GM12891 (cell line): ENCODE measurements around the gene ZNF275. TPM values are rescaled to one million over a fixed set of nuclear protein-coding genes. Genes with fewer than 3 reads are reported as not detected.
A peak's percentile ranks its signal among the peaks of the same experiment; 100 is the strongest.
"Not testable (repeated sequence)": the region's sequence is repeated elsewhere in the genome, so short reads cannot be mapped to it uniquely, and the experiment has no call there.

ENCODE experiments used
- DNase-seq: peaks from one replicate; pipeline ENCODE4 v3.0.0; 2011; ENCODE audit warnings: low spot score; ENCODE audit not compliant: insufficient read length
- FAIRE-seq: peaks from 2 replicates; lab custom pipeline; 2011; peaks lifted over from hg19 to GRCh38; lab: Jason Lieb, UNC
- PAX5 ChIP-seq: IDR thresholded peaks from 2 replicates; pipeline ENCODE4 v1.6.1; 2011; ENCODE audit warnings: low read length, moderate library complexity, mild to moderate bottlenecking; ENCODE audit not compliant: insufficient read depth, severe bottlenecking
- POLR2A ChIP-seq: IDR thresholded peaks from 2 replicates; pipeline ENCODE4 v1.6.1; 2011; ENCODE audit warnings: low read depth, low read length, control low read depth
- POLR2AphosphoS5 ChIP-seq: IDR thresholded peaks from 2 replicates; pipeline ENCODE4 v1.6.1; 2011; ENCODE audit warnings: low read depth, low read length, control low read depth
- POU2F2 ChIP-seq: IDR thresholded peaks from 2 replicates; pipeline ENCODE4 v1.6.1; 2011; ENCODE audit warnings: low read depth, mild to moderate bottlenecking, control low read depth, low read length, moderate library complexity
- SPI1 ChIP-seq: IDR thresholded peaks from 2 replicates; pipeline ENCODE4 v1.6.1; 2011; ENCODE audit warnings: low read depth, low read length, control low read depth
- TAF1 ChIP-seq: IDR thresholded peaks from 2 replicates; pipeline ENCODE4 v1.6.1; 2011; ENCODE audit warnings: low read depth, low read length, control low read depth
- polyA plus RNA-seq: library from polyadenylated mRNA; unstranded; fragments of >200 nt; gene quantifications from one replicate; pipeline ENCODE4 v1.2.1, GENCODE V29; 2012; ENCODE audit warnings: low read depth, missing spikeins, inconsistent platforms; ENCODE audit not compliant: missing spikeins

The ZNF275 gene, protein sequence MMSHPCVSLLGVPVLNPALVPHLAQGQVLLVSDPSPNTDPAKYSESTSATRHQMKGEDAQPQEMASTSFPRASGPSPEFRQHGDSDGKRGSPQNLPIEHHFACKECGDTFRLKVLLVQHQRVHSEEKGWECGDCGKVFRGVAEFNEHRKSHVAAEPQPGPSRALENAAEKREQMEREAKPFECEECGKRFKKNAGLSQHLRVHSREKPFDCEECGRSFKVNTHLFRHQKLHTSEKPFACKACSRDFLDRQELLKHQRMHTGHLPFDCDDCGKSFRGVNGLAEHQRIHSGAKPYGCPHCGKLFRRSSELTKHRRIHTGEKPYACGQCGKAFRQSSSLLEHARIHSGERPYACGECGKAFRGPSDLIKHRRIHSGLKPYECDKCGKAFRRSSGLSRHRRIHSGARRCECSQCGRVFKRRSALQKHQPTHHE
- 5.5 TPM for polyA plus RNA-seq

DNA sequence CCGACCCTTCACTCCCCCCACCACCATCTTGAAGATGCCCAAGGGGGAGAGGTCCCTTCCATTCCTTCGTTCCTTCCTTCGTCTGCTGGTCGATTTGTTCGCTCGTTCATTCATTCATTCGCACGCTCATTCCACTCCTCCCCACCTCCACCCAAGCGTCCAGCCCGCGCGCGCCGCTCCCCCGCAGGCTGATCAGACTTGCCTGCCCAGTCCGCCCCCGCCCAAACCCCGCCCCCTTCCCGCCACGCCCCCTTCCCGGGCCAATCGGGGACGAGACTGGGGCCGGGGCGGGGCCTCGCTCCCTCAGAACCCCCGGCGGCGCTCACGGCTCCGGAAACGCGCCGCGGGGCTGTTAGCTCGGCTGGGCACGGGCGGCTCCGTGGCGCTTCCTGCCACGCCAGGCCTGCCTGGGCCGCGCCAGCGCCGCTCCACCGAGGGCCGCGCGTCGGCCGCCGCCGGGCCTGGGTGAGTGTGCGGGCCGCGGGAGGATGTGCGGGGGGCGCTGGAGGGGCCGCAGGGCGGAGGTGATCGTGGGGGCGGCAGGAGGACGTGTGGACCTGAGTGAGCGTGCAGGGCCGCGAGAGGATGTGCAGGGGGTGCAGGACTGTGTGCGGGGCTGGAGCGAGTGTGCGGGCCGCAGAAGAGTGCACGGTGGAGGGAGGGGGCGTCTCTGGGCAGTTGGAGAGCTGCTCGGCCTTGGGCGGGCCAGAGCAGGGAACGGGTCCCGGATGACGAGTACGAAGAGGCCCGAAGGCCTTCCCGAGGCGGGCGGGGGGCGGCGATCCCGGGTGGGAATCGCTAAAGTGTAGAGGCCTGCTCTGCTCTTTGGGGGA is at the start of gene ZNF275:
Gene ZNF275, plus strand, starts transcription at position 333 of the 833 bp plus-strand sequence. CDS start 2,527 bp downstream, outside the sequence.
- FAIRE-seq = peak; percentile 92
- DNase-seq = peak; percentile 72
- no peak for TF ChIP-seq TAF1
- TF ChIP-seq SPI1 = no peak
- TF ChIP-seq PAX5 = no peak
- no peak for TF ChIP-seq POLR2A
- no peak for TF ChIP-seq POLR2AphosphoS5
- TF ChIP-seq POU2F2 = no peak

DNA sequence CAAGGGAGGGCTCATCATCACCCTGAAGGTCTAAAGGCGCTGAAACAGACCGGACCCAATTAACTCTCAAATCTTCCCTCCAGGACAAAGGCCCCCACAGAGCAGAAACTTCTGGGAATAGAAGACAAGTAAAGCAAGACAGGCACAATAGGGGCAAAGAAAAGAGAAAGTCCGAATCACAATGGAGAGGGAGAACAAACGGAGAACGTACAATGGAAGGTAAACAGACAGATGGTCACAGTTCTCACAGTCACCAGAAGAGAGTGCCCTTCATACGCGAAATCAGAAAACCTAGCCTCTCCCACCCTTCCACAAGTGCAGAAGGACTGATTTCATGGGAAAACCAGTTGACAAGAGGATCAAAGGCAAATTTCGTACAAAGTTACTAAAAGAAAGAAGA is 48.3 kb upstream of the ZNF275 start:
- not testable (repeated sequence) for DNase-seq
- peak; percentile 35 for FAIRE-seq

DNA sequence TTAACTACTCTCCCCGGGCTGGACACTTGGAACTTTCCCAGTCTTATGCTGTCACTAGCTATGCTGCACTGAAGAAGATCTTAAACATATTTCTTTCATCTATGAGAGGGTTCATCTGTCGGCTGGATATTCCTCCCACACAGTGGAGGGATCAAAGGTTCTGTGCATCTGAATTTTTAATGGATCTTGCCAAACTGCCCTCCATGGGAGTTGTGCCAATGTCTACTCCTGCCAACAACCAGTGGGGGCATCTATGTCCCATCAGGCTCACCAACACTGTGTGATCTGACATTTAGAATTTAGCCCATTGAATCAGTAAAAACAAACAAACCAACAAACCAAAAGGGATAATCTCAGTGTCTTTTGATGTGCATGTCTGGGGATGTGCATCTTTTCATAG is 45.1 kb upstream of the ZNF275 start:
- peak; percentile 72 for FAIRE-seq
- not testable (repeated sequence) for DNase-seq

DNA sequence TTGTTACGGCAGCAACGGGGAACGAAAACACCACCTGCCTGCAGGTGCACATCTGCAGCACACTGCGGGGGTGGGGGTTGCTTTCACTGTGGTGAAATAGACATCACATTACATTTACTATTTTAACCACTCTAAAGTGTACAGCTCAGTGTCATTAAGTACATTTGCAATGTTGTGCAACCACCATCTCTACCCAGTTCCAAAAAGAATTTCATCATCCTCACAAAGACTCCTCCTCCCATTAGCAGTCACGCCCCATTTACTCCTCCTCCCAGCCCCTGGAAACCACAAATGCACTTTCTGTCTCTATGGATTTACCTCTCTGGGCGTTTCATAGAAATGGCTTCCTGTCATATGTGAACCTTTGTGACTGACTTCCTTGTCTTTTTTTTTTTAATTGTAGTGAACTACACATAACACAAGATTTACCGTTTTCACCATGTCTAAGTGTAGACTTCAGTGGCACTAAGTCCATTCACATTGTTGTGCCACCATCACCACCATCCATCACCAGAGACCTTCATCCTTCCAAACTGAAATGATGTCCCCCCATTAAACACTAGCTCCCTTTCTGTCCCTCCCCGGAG is 40.4 kb upstream of the ZNF275 start:
- FAIRE-seq = peak; percentile 99
- DNase-seq = not testable (repeated sequence)

DNA sequence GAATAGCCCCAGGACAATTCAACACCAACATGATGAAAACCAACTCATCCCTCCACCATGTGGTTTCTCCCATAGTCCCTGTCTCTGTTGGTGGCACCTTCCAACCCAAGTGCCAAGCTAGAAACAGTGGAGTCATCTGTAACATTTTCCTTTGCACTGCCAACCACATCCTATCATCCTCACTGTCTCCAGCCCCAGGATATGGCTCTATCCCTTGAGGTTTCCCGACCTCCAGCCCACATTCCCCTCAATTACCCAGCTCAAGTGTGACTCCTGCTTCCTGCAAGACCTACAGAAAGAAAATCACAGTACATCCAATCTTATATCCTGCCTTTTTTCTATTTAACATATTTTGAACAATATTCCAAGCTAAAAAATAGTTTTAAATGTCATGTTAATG is 36.6 kb upstream of the ZNF275 start:
- no peak for DNase-seq
- no peak for TF ChIP-seq SPI1
- no peak for TF ChIP-seq POLR2A
- TF ChIP-seq TAF1 = no peak
- no peak for TF ChIP-seq PAX5
- no peak for TF ChIP-seq POU2F2
- no peak for TF ChIP-seq POLR2AphosphoS5
- FAIRE-seq = no peak

DNA sequence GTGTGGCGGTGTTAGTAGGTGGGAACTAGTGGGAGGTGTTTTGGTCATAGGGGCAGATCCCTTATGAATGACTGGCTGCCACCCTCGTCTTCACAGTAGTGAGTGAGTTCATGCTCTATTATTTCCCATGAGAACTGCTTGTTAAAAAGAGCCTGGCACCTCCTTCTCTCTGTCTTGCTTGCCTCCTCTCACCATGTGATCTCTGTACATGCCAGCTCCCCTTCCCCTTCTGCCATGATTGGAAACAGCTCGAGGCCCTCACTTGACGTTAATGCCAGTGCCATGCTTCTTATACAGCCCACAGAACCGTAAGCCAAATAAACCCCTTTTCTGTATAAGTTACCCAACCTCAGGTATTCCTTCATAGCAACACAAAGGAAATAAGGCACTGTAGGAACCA is 34.1 kb upstream of the ZNF275 start:
- DNase-seq = no peak
- no peak for TF ChIP-seq POU2F2
- TF ChIP-seq TAF1 = no peak
- TF ChIP-seq POLR2AphosphoS5 = no peak
- TF ChIP-seq PAX5 = no peak
- TF ChIP-seq POLR2A = no peak
- TF ChIP-seq SPI1 = no peak
- FAIRE-seq = no peak

DNA sequence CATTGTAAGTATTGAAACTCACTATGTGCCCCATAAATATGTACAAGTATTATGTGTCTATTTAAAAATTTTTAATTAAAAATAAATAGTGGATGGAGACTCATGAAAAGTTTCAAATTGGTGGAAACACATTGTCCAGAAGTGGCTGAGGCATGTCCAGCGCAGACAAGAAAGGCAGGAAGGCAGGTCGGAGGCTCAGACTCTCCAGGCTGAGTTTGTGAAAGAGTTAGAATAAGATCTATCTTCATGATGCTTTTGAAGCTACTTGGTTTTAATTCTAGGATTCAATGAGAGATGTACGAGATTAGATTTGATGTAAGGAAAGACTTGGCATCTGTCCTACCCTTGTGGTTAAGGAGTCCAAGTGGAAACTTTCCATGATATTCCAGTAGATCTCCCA is 32.2 kb upstream of the ZNF275 start:
- no peak for DNase-seq
- no peak for FAIRE-seq
- no peak for TF ChIP-seq TAF1
- no peak for TF ChIP-seq POU2F2
- TF ChIP-seq SPI1 = no peak
- TF ChIP-seq POLR2A = no peak
- TF ChIP-seq POLR2AphosphoS5 = no peak
- TF ChIP-seq PAX5 = no peak

DNA sequence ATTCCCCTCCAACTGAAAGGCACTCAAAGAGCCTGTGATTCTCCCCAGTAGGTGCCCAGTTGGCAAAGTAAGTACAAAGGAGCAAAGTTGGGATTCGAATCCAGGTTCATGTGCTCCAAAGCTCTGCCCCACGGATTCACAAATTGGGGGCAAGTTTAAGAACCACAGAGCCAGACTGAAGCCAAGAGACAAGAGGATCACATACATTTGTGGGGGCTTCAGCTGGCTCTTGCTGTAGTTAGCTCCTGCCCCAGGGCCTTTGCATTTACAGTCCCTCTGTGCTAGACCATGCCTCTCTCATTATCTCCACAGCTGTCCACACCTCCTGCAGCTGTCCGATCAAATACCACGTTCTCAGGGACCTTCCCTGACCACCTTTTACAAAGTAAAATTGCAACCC is 31.2 kb upstream of the ZNF275 start:
- no peak for DNase-seq
- no peak for TF ChIP-seq POU2F2
- TF ChIP-seq SPI1 = no peak
- TF ChIP-seq TAF1 = no peak
- TF ChIP-seq POLR2A = no peak
- TF ChIP-seq PAX5 = no peak
- TF ChIP-seq POLR2AphosphoS5 = no peak
- no peak for FAIRE-seq

DNA sequence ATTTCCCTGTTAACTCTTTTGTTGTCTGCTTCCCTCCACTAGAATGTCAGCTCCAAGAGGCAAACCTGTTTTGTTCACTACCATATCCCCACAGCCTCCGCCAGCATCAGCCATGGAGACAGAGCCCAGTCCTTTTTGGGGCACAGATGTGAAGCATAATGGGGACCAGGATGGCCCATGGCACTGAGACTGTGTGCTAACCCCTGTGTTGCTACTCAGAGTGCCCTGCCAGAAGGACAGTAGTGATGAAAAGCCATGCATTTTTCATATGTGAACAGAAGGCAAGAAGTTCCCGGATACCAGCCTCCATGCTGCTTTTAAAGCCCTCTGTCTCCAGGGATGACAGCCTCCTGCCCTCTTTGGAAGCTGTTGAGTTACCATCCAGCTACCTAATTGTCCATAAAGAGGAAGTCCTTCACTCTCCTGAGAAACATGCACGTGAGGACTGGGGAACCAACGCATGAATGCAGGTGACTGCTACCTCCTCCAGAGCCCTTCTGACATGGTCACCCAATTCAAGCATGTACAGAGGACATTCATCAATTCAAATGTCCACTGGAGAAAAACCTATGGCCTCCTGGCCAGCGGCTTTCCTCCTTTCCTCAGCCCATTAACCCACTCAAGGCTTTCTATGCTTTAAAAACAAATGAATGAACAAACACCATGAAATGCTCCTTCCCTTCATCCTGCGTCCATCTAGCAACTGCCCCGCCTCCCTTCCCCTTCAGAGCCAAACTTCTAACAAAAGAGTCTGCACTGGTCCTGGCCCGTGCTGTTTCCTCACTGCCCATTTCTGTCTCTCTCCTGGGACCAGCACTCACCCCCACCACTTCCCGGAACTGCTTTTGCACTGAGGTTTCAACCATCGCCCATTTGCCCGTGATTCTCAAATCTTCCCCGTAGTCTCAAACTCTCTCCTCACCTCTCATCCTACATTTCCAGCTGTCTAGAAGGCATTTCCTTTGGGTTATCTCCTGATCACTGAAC is 30.4 kb upstream of the ZNF275 start:
- no peak for DNase-seq
- TF ChIP-seq SPI1 (no peak), TAF1 (no peak), POLR2A (no peak), PAX5 (no peak)
- FAIRE-seq = no peak
